Measurements from ENCODE around the gene EPSTI1. TPM values are rescaled to one million over a fixed set of nuclear protein-coding genes. Genes with fewer than 3 reads are reported as not detected.

The EPSTI1 gene
- total RNA-seq, 1 experiment from 2014 or later, result 1.3 TPM

GRCh38 chr13:43019811-43020210 lies 27.8 kb upstream of the EPSTI1 start:
- no peak for DNase-seq
- Histone ChIP-seq H3K4me3 (ENCODE audit: insufficient read depth, low read depth, low read length) (no peak overlapping the region), H3K36me3 (replicated peaks; ENCODE audit: control insufficient read depth, insufficient read depth, low read length) (no peaks in the 10 kb centered on the region), H3K27me3 (ENCODE audit: control insufficient read depth, insufficient read depth, low read length) (no peaks in the 10 kb centered on the region)

DNA sequence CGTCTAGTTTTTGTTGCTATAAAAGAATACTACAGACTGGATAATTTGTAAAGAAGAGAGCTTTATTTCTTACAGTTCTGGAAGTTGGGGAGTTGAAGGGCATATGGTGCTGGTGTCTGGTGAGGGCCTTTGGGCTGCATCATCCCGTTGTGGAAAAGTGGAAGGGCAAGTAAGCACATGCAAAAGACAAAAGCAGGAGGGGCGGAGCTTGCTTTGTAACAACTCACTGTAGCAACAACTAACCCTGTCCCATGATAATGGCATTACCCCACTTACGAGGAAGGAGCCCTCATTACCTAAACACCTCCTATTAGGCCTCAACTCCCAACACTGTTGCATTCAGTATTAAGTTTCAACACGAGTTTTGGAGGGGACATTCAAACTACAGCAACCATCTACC lies 24.2 kb upstream of the EPSTI1 start:
- H3K4me3 ChIP-seq (ENCODE audit: insufficient read depth, low read depth, low read length), result no peak overlapping the region
- DNase-seq, result no peak

DNA sequence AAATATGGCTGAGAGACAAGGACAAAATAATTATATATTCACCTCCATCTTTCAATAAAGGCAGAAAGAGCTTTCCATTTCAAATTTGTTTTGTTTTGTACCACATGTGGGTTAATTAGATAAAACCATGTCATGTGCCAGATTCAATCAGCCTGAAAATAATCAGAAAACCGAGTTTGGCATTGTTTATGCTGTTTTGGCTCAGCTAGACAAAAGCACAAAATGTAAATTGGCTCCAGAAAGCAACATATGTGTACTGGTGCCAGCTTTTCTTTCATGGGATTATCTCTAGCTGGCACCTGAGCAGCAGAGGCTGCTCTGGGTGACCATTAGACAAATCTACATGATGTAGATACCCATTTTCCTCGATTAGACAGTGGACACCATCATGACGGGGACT lies 22.1 kb upstream of the EPSTI1 start:
- no peaks in the 10 kb centered on the region for H3K36me3 ChIP-seq (replicated peaks; ENCODE audit: control insufficient read depth, insufficient read depth, low read length)
- no peak for DNase-seq
- no peaks in the 10 kb centered on the region for H3K27me3 ChIP-seq (ENCODE audit: control insufficient read depth, insufficient read depth, low read length)
- no peak overlapping the region for H3K4me3 ChIP-seq (ENCODE audit: insufficient read depth, low read depth, low read length)

More for the DNA sequence above, 24.2 kb upstream of the EPSTI1 start:
- no peaks in the 10 kb centered on the region for H3K36me3 ChIP-seq (replicated peaks; ENCODE audit: control insufficient read depth, insufficient read depth, low read length)
- no peaks in the 10 kb centered on the region for H3K27me3 ChIP-seq (ENCODE audit: control insufficient read depth, insufficient read depth, low read length)

DNA sequence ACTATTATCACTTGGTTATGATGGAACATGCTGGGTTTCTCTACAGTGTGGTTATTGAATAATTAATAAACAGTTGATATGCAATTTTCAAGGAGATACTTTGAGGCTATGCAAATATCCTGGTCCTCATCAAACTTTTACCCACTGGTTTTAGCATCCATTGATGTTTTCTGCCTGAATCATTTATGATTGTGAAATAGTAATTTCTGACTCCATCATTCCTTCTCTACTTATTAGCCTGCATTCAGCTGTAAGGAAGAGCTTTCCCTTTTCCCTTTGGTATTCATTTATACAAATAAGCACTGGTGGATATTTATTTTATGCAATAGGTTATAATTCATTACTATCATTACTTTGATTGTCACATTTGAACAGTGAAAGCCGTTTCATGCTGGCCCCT lies 17.5 kb upstream of the EPSTI1 start:
- no peak overlapping the region for H3K4me3 ChIP-seq (ENCODE audit: insufficient read depth, low read depth, low read length)
- no peaks in the 10 kb centered on the region for H3K27me3 ChIP-seq (ENCODE audit: control insufficient read depth, insufficient read depth, low read length)
- DNase-seq, result no peak
- H3K36me3 ChIP-seq (replicated peaks; ENCODE audit: control insufficient read depth, insufficient read depth, low read length), result no peaks in the 10 kb centered on the region

DNA sequence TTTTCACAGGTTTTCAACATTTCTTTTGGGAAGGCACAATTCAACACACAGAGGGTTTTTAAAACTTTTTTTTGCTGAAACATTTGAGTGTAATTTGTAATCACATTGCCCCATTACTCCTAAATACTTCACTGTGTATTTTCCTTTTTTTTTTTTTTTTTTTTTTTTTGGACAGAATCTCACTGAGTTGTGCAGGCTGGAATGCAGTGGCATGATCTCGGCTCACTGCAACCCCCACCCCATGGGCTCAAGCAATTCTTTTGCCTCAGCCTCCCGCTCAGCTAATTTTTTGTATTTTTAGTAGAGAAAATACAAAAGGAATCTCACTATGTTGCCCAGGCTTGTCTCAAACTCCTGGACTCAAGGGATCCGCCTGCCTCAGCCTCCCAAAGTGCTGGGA lies 16.6 kb upstream of the EPSTI1 start:
- DNase-seq, result no peak
- Histone ChIP-seq H3K27me3 (ENCODE audit: control insufficient read depth, insufficient read depth, low read length) (no peaks in the 10 kb centered on the region), H3K36me3 (replicated peaks; ENCODE audit: control insufficient read depth, insufficient read depth, low read length) (no peaks in the 10 kb centered on the region)

DNA sequence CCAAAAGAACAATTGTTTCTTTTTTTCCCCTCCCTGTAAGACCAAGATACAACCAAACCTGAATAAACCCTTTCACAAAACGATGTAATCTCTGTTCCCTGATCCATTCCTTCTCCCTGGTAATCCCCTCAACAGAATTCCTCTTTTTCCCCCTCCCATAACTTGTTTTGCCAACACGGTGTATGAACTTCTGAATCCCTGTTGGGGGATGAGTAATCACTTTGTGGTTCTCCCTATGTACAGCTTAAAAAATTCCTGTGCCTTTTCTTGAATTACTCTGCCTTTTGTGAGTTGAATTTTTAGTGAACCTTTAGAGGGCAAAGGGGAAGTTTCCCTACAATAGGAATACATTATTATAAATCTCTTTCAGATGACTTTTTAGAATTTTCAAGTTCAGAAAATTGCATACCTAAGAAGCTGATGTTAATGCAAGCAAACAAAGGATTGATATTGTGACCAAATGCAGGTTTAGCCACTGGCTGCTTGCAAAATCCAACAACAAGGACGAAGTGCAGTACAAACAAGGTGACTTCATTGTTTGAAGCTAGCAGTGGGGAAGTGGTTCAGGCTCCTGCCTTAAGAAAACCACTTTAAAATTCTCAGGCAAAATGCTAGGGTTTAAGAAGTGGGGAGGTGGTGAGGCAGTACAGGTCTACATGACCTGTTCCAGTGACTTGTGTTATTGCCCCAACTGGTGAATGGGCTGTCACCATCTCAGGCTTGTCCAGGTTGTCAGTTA lies 15.0 kb upstream of the EPSTI1 start:
- Histone ChIP-seq H3K27me3 (ENCODE audit: control insufficient read depth, insufficient read depth, low read length) (no peaks in the 10 kb centered on the region), H3K4me3 (ENCODE audit: insufficient read depth, low read depth, low read length) (no peak overlapping the region), H3K36me3 (replicated peaks; ENCODE audit: control insufficient read depth, insufficient read depth, low read length) (no peaks in the 10 kb centered on the region)
- DNase-seq, result no peak

More for the DNA sequence above, 16.6 kb upstream of the EPSTI1 start:
- no peak overlapping the region for H3K4me3 ChIP-seq (ENCODE audit: insufficient read depth, low read depth, low read length)

DNA sequence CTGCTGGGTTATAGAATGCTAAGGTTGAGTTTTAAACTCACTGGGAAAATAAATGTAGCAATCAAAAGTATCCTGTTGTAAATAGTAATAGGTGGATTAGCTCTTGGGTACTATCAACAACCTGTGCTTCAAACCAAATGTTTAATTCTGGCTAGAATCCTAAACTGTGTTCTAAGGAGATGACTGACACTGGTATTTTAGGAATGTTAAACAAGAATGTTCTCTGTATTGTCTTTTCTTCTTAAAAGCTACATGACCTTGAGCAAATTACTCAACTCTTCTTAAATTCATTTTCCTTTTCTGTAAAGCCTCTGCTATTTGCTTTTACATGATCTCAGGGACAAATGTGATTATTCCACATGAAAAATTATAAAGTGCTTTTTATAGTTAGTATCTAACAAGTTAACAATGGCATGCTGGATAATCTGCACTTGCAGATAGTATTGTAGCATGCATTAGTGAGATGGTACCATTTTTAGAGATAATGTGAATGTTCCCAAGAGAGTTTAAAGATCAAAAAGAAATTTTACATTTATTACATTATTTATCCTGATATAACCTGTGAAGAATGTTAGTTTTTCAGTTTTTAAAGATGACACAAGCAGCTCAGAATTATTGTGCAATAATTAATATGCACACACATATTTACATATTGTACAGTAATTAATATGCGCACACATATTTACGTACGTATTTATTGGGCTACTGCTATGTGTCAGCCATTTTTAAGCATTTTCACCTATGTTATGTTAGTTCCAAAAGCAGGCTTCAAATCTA lies 13.6 kb upstream of the EPSTI1 start:
- no peak for DNase-seq
- no peaks in the 10 kb centered on the region for H3K27me3 ChIP-seq (ENCODE audit: control insufficient read depth, insufficient read depth, low read length)
- no peaks in the 10 kb centered on the region for H3K36me3 ChIP-seq (replicated peaks; ENCODE audit: control insufficient read depth, insufficient read depth, low read length)
- H3K4me3 ChIP-seq (ENCODE audit: insufficient read depth, low read depth, low read length), result no peak overlapping the region

DNA sequence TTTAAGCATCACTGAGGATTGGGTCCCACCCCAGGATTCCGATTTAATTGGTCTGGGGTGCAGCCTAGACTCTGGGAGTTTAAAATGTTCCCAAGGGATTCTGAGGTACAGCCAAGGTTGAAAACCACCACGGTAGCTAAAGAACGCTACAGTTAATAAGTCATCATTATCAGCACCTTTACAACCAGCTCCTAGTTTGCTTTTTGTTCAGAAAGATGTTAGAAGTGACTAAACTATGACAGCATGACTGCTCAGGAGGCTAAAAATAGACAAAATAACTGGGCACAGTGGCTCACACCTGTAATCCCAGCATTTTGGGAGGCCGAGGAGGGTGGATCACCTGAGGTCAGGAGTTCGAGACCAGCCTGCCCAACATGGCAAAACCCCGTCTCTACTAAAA lies 11.7 kb upstream of the EPSTI1 start:
- H3K4me3 ChIP-seq (ENCODE audit: insufficient read depth, low read depth, low read length), result no peak overlapping the region
- no peaks in the 10 kb centered on the region for H3K27me3 ChIP-seq (ENCODE audit: control insufficient read depth, insufficient read depth, low read length)
- H3K36me3 ChIP-seq (replicated peaks; ENCODE audit: control insufficient read depth, insufficient read depth, low read length), result no peaks in the 10 kb centered on the region
- DNase-seq, result no peak

- no peak for DNase-seq
- no peaks in the 10 kb centered on the region for H3K36me3 ChIP-seq (replicated peaks; ENCODE audit: control insufficient read depth, insufficient read depth, low read length)
- H3K27me3 ChIP-seq (ENCODE audit: control insufficient read depth, insufficient read depth, low read length), result no peaks in the 10 kb centered on the region
- no peak overlapping the region for H3K4me3 ChIP-seq (ENCODE audit: insufficient read depth, low read depth, low read length)
Measured at GRCh38 chr13:43003010-43003409, 11.0 kb upstream of the EPSTI1 start.

- Histone ChIP-seq H3K36me3 (replicated peaks; ENCODE audit: control insufficient read depth, insufficient read depth, low read length) (no peaks in the 10 kb centered on the region), H3K27me3 (ENCODE audit: control insufficient read depth, insufficient read depth, low read length) (no peaks in the 10 kb centered on the region), H3K4me3 (ENCODE audit: insufficient read depth, low read depth, low read length) (no peak overlapping the region)
- no peak for DNase-seq
Measured at GRCh38 chr13:43002021-43002420, 10.0 kb upstream of the EPSTI1 start.

- DNase-seq, result no peak
- Histone ChIP-seq H3K4me3 (ENCODE audit: insufficient read depth, low read depth, low read length) (no peak overlapping the region), H3K36me3 (replicated peaks; ENCODE audit: control insufficient read depth, insufficient read depth, low read length) (no peaks in the 10 kb centered on the region), H3K27me3 (ENCODE audit: control insufficient read depth, insufficient read depth, low read length) (no peaks in the 10 kb centered on the region)
Measured at GRCh38 chr13:43000676-43001075, 8.6 kb upstream of the EPSTI1 start.

GRCh38 chr13:42999491-42999890 lies 7.5 kb upstream of the EPSTI1 start:
- Histone ChIP-seq H3K36me3 (replicated peaks; ENCODE audit: control insufficient read depth, insufficient read depth, low read length) (no peaks in the 10 kb centered on the region), H3K27me3 (ENCODE audit: control insufficient read depth, insufficient read depth, low read length) (no peaks in the 10 kb centered on the region; the same call in 1 of the 2 replicates), H3K4me3 (ENCODE audit: insufficient read depth, low read depth, low read length) (no peak overlapping the region)
- no peak for DNase-seq

GRCh38 chr13:42997381-42997780 lies 5.3 kb upstream of the EPSTI1 start:
- Histone ChIP-seq H3K27me3 (ENCODE audit: control insufficient read depth, insufficient read depth, low read length) (peaks cover 1% of the 10 kb centered on the region), H3K36me3 (replicated peaks; ENCODE audit: control insufficient read depth, insufficient read depth, low read length) (no peaks in the 10 kb centered on the region), H3K4me3 (ENCODE audit: insufficient read depth, low read depth, low read length) (no peak overlapping the region)
- DNase-seq, result no peak

GRCh38 chr13:42996584-42996983 lies 4.5 kb upstream of the EPSTI1 start:
- Histone ChIP-seq H3K27me3 (ENCODE audit: control insufficient read depth, insufficient read depth, low read length) (peaks cover 9% of the 10 kb centered on the region), H3K4me3 (ENCODE audit: insufficient read depth, low read depth, low read length) (no peak overlapping the region), H3K36me3 (replicated peaks; ENCODE audit: control insufficient read depth, insufficient read depth, low read length) (no peaks in the 10 kb centered on the region)
- no peak for DNase-seq

- Histone ChIP-seq H3K27me3 (ENCODE audit: control insufficient read depth, insufficient read depth, low read length) (peaks cover 12% of the 10 kb centered on the region), H3K4me3 (ENCODE audit: insufficient read depth, low read depth, low read length) (no peak overlapping the region), H3K36me3 (replicated peaks; ENCODE audit: control insufficient read depth, insufficient read depth, low read length) (no peaks in the 10 kb centered on the region)
- no peak for DNase-seq
Measured at GRCh38 chr13:42994878-42995277, 2.8 kb upstream of the EPSTI1 start.
